GM10266 (cell line): ENCODE results near the gene RBP7.
"Not testable (repeated sequence)": the region's sequence is repeated elsewhere in the genome, so short reads cannot be mapped to it uniquely, and the experiment has no call there.

Source experiments
- DNase-seq: peaks from one replicate; pipeline ENCODE4 v3.0.0; 2012; ENCODE audit errors: extremely low spot score
- CTCF ChIP-seq: IDR thresholded peaks from 2 replicates; pipeline ENCODE4 v1.5.1; 2012; ENCODE audit warnings: mild to moderate bottlenecking, low read depth; ENCODE audit not compliant: control insufficient read depth, insufficient read depth; ENCODE audit errors: missing control alignments

Gene RBP7

GRCh38 chr1:10019561-10019960 lies 22.5 kb downstream of the RBP7 start:
- TF ChIP-seq CTCF: no peak
- DNase-seq: no peak

GRCh38 chr1:10020086-10020485 lies 23.1 kb downstream of the RBP7 start:
- no peak for DNase-seq
- TF ChIP-seq CTCF: no peak

- not testable (repeated sequence) for DNase-seq
These were observed 23.6 kb downstream of the RBP7 start for GRCh38 chr1:10020678-10021077.

- DNase-seq: not testable (repeated sequence)
These were observed 25.0 kb downstream of the RBP7 start for GRCh38 chr1:10021992-10022391.

GRCh38 chr1:10022656-10023055 lies 25.6 kb downstream of the RBP7 start:
- no peak for DNase-seq
- no peak for TF ChIP-seq CTCF

GRCh38 chr1:10025354-10025753 lies 28.3 kb downstream of the RBP7 start:
- no peak for DNase-seq

GRCh38 chr1:10027027-10027426 lies 30.0 kb downstream of the RBP7 start:
- TF ChIP-seq CTCF: no peak
- DNase-seq: no peak

More at GRCh38 chr1:10025354-10025753, 28.3 kb downstream of the RBP7 start:
- TF ChIP-seq CTCF: no peak

GRCh38 chr1:10028956-10029500 lies 32.0 kb downstream of the RBP7 start:
- DNase-seq: not testable (repeated sequence)

GRCh38 chr1:10031461-10031860 lies 34.4 kb downstream of the RBP7 start:
- no peak for DNase-seq
- no peak for TF ChIP-seq CTCF
